ENCODE results near the gene CCDC69.
"Not testable (repeated sequence)": the region's sequence is repeated elsewhere in the genome, so short reads cannot be mapped to it uniquely, and the experiment has no call there.

Gene CCDC69

DNA sequence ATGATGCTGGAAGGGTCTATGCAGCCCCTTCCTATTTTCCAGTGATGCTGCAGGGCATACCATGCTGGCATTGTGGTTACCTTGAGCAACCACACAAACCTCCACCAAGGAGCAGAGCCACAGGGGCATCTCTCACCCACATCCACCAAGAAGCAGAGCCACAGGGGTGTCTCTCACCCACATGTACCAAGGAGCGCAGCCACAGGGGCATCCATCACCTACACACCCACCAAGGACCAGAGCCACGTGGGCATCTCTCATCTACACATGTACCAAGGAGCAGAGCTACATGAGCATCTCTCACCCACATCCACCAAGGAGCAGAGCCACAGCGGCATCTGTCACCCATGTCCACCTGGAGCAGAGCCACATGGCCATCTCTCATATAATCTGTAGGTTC is 20.3 kb upstream of the CCDC69 start:
- DNase-seq (ENCODE audit: low read depth), result no peak

- DNase-seq (ENCODE audit: low read depth), result no peak
Measured at GRCh38 chr5:151243564-151243963, 19.7 kb upstream of the CCDC69 start.

GRCh38 chr5:151243127-151243526 is 19.2 kb upstream of the CCDC69 start:
- DNase-seq (ENCODE audit: low read depth), result no peak

DNA sequence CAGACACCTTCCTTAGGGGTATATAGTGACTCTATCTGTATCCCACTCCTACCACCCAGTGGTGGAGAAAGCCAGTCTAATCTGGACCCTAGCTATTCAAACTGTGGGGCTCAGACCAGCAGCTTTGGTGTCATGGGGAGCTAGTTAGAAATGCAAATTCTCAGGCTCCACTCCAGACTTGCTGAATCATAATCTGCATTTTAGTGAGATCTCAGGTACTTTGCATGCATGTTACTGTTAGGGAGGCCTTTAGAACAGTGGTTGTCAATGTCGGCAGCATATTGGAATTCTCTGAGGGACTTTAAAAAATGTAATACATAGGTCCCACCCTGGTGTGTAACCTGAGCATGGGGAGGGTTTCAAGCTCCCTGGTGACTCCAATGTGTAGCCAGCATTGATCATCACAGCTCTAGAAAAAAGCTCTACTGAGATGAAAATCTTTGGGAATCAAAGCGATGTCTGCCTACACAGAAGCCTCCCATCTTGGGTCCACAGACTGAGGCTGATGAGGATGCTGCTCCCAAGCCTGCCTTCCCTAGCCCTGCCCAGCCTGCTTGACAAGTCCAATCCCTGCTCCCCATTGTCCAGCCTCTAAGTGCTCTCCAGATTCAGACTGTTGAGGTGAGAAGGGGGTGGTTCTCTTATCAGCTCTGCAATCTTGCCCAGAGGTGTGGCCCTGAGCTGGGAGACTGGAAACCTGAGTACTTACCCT is 17.2 kb upstream of the CCDC69 start:
- no peak for DNase-seq (ENCODE audit: low read depth)

GRCh38 chr5:151240268-151240835 is 16.5 kb upstream of the CCDC69 start:
- not testable (repeated sequence) for DNase-seq (ENCODE audit: low read depth)

- peak; percentile 45 for DNase-seq (ENCODE audit: low read depth)
Measured at GRCh38 chr5:151239237-151239861, 15.5 kb upstream of the CCDC69 start.

DNA sequence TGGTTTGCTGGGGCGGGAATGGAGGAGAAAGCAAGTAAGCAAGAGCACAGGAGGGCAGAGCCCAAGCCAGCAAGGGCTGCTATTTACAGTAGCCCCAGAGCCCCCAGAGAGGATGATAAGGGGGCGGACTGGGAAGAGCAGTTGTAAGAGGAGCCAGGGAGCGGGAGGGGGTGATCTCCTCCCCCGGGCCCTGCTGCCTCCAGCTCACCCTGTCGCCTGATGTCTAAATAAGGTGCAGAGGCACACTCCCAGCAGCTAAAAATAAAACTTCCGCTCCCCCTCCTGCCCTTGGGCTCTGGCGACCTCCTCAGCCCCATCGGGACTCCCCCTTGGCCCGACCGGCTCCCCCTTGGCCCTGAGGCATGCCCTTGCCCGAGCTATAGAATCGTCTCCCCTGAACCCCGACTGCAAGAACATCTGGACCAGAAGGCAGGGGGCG is 14.4 kb upstream of the CCDC69 start:
- no peak for DNase-seq (ENCODE audit: low read depth)

DNA sequence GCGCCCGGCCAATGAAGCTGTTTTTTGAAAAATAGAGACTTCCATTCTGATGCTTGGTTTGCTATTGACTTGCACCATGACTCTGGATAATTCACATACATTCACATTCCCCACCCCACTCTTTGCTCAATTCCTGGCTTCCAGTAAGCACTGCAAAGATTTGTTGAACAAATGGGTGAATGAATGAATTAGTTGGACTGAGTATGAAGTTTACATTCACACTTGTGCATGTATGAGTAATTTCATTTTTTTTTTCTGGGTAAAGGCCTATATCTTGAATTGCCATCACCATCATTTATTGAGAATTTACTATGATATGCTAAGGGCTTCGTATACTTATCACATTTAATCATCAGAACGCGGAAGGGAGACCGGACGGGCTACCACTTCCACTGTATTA is 13.8 kb upstream of the CCDC69 start:
- DNase-seq (ENCODE audit: low read depth), result no peak

GRCh38 chr5:151236888-151237287 is 13.0 kb upstream of the CCDC69 start:
- no peak for DNase-seq (ENCODE audit: low read depth)

GRCh38 chr5:151235239-151235571 is 11.3 kb upstream of the CCDC69 start:
- not testable (repeated sequence) for DNase-seq (ENCODE audit: low read depth)

DNA sequence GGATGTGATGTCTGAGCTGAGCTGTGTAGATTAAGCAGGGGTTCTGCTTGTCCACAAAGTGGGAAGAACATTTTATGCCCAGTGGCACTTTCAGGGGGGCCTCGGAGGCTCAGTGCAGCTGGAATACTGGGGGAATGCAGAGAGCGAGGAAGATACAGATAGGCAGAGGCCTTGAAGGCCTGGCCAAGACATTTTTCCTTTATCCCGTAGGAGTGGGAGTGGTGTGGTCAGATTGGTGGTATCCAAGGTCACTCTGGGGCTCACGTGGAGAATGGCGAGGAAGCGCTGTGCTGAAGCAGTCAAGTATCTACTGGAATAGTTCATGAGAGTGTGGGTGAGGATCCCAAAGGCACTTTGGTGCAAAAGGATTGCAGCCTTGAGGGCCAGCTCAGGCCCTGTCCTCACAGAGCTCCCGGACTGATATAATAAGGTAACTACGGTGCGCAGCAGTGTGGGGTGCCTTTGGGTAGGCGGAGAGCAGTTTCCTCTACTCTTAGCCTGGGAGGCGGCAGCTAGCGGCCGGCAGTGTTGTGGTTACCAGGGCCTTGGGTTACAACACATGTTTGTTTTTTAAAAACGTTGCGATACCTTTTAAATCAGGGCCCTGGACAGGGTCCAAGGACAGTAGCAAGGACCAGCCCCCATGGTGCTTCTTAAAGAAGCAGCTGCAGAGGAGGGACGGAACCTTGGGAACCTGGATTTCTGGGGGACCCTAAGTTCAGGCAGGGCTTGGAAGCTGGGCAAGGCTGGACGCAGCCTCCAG is 10.8 kb upstream of the CCDC69 start:
- DNase-seq (ENCODE audit: low read depth), result no peak

GRCh38 chr5:151233616-151234085 is 9.8 kb upstream of the CCDC69 start:
- no peak for DNase-seq (ENCODE audit: low read depth)

DNA sequence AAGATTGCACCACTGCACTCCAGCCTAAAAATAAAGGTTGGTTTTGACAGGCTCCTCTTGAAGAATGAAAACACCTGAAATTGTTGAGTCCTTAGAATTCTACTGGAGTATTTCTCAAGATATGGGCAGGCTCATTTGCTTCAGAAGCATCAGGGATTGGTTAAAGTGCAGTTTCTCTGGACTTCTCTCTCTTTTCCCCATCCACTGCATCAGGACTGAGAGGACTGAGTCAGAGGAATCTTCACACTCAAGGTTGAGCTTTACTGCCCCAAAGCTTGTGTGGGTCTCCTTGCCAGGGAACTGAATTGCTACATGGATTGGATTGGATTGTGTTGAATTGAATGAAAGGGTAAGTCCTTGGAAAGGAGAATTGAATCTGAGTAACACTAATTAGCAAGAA is 7.5 kb upstream of the CCDC69 start:
- no peak for DNase-seq (ENCODE audit: low read depth)

GRCh38 chr5:151230048-151230680 is 6.3 kb upstream of the CCDC69 start:
- no peak for DNase-seq (ENCODE audit: low read depth)

DNA sequence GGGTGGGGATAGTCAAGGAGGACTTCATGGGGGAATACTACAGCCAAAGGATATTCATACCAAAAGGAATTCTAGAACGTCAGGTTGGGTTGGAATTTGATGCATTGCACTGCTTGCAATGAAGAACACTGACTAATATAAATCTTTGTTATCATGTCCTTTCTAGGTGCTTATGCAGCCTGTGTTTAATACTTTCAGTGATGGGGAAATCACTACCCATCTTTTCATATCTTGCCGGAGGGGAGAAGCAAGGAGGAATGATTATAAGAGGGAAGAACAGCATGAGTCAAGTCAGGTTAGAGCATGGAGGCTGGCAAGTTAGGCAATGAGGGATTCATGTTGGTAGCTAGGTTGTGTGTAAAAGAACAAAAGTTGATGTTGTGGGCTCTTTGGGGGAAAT is 5.1 kb upstream of the CCDC69 start:
- DNase-seq (ENCODE audit: low read depth), result no peak

- no peak for DNase-seq (ENCODE audit: low read depth)
Measured at GRCh38 chr5:151227918-151228447, 4.1 kb upstream of the CCDC69 start.

DNA sequence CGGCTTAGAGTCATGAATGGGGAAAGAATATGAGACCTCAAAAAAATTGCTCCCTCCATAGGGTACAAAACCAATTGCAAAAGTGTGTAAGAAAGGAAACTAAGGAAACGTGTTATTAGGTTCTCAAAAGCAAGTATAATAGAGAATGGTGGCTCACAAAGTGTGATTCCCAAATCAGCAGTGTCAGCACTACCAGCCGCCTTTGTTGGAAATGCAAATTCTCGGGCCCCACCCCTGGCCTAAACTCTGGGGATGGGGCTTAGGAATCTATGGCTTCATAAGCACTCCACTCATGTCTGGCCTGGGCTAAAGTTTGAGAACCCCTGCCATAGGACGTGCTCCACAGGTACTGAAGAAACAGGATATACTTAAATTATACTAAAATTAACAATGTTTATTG is 1.6 kb upstream of the CCDC69 start:
- DNase-seq (ENCODE audit: low read depth), result no peak

DNA sequence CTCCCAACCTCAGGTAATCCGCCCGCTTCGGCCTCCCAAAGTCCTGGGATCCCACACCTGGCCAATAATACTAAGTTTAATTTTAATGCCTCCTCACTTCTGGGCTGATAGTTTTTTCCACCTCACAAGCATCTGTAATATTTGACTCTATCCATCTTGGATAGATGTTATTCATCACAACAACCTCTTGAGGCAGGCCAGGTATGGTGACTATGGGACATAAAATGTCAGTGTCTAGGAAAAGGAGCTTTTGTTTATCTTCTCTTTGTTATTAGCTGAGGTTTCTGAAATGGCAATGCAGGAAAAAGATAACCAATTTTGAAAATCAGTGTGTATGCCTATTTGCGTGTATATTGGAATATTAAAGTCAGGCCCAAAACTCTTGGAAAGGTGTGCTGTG is 1.2 kb upstream of the CCDC69 start:
- DNase-seq (ENCODE audit: low read depth), result no peak

DNA sequence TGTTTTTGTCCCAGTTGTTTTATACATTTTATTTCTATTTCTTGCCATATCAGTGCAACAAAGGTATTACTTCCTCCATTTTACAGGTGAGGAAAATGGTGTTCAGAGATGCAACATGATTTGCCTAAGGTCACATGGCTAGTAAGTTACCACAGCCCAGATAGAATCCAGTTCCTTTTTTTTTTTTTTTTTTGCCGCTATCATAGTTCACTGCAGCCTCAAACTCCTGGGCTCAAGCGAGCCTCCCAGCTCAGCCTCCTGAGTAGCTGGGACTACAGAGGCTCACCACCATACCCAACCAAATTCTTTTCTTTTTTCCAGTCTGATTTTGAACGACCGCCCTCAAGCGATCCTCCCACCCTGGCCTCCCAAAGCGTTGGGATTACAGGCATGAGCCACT is 480 bp upstream of the CCDC69 start:
- DNase-seq (ENCODE audit: low read depth), result no peak

- DNase-seq (ENCODE audit: low read depth), result no peak
Measured at GRCh38 chr5:151222790-151223446, 974 bp downstream of the CCDC69 start.

- DNase-seq (ENCODE audit: low read depth), result no peak
Measured at GRCh38 chr5:151222054-151222789, 1.7 kb downstream of the CCDC69 start.

All from activated T-cell treated with anti-CD3 and anti-CD28 coated beads for 24 hours (primary cell).